ENCODE data around the gene POLRMT.
"Not testable (repeated sequence)": the region's sequence is repeated elsewhere in the genome, so short reads cannot be mapped to it uniquely, and the experiment has no call there.

POLRMT gene

GRCh38 chr19:640161-640558 is 6.8 kb upstream of the POLRMT start:
- no peak overlapping the region for H3K27ac Mint-ChIP-seq (ENCODE audit: low read depth)
- H3K4me1 Mint-ChIP-seq = peaks cover 20% of the 10 kb centered on the region
- ATAC-seq (replicated peaks; ENCODE audit: extremely low read depth, poor library complexity, severe bottlenecking) (no peak), DNase-seq (ENCODE audit: low spot score in 2 of 2) (no peak)
- H3K4me3 Mint-ChIP-seq = peak overlapping the region; percentile 29
- H3K36me3 Mint-ChIP-seq (ENCODE audit: insufficient read depth) = peaks cover 6% of the 10 kb centered on the region
- H3K9me3 Mint-ChIP-seq = no peaks in the 10 kb centered on the region
- H3K27me3 Mint-ChIP-seq = no peaks in the 10 kb centered on the region

DNA sequence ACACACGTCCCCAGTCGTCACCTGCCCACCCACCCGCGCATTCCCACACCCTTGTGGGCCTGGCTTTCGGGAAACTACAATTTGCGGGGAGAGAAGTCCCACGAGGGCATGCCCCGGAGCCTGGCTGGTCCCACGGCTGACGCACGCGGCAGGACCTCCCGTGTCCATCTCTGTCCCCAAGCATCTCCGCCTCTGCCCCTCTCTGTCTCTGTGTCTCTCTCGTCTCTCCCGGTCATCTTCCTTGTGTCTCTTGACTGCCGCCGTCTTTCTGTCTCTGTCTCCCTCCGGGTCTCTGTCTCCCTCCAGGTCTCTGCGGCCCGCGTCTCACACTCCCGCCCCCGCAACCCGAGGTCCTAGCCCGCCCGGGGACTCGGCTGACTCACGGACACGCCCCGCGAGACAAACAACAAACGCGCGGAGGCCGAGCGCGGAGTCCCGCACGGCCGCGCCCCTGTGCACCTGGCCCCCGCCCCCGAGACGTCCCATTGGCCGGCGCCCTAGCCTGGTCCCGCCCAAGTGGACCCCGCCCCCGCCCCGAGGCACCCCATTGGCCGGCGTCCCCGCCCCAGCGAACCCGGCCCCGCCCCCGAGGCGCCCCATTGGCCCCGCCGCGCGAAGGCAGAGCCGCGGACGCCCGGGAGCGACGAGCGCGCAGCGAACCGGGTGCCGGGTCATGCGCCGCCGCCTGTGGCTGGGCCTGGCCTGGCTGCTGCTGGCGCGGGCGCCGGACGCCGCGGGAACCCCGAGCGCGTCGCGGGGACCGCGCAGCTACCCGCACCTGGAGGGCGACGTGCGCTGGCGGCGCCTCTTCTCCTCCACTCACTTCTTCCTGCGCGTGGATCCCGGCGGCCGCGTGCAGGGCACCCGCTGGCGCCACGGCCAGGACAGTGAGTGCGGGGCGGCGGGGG is 6.2 kb upstream of the POLRMT start, which contains the start of gene FGF22:
Gene FGF22, plus strand, starts transcription at position 627 of the 908 bp plus-strand sequence. Its CDS starts 47 bp downstream, at position 674.
- Mint-ChIP-seq H3K4me1 (peaks cover 20% of the 10 kb centered on the region), H3K36me3 (ENCODE audit: insufficient read depth) (peaks cover 5% of the 10 kb centered on the region), H3K27me3 (no peaks in the 10 kb centered on the region), H3K9me3 (no peaks in the 10 kb centered on the region), H3K27ac (ENCODE audit: low read depth) (peak within 1 kb of the TSS; percentile 98), H3K4me3 (peak within 1 kb of the TSS; percentile 78)
- ATAC-seq (replicated peaks; ENCODE audit: extremely low read depth, poor library complexity, severe bottlenecking) (peak; percentile 95), DNase-seq (ENCODE audit: low spot score in 2 of 2) (peak; percentile 84 to 90)

DNA sequence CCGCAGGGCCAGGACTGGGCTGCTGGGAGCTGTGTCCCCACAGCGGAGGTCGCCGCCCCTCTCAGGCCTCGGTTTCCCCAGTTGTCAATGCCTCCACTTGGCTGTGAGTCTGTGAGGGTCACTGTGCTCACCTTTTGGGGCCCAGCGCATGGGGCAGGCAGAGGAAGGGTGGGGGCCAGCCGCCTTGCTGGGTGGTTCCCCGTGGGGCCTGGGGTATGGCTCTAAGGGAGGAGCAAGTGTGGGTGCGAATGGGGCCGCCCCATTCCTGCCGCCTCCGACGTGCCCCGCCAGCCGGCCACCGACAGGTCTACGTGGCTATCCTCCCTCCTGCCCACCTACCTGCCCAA is 5.5 kb upstream of the POLRMT start:
- DNase-seq (ENCODE audit: low spot score in 2 of 2) (no peak), ATAC-seq (replicated peaks; ENCODE audit: extremely low read depth, poor library complexity, severe bottlenecking) (no peak)
- Mint-ChIP-seq H3K36me3 (ENCODE audit: insufficient read depth) (peaks cover 5% of the 10 kb centered on the region), H3K4me3 (peak overlapping the region; percentile 78), H3K27me3 (no peaks in the 10 kb centered on the region), H3K27ac (ENCODE audit: low read depth) (peak overlapping the region; percentile 98), H3K4me1 (peaks cover 25% of the 10 kb centered on the region), H3K9me3 (no peaks in the 10 kb centered on the region)

DNA sequence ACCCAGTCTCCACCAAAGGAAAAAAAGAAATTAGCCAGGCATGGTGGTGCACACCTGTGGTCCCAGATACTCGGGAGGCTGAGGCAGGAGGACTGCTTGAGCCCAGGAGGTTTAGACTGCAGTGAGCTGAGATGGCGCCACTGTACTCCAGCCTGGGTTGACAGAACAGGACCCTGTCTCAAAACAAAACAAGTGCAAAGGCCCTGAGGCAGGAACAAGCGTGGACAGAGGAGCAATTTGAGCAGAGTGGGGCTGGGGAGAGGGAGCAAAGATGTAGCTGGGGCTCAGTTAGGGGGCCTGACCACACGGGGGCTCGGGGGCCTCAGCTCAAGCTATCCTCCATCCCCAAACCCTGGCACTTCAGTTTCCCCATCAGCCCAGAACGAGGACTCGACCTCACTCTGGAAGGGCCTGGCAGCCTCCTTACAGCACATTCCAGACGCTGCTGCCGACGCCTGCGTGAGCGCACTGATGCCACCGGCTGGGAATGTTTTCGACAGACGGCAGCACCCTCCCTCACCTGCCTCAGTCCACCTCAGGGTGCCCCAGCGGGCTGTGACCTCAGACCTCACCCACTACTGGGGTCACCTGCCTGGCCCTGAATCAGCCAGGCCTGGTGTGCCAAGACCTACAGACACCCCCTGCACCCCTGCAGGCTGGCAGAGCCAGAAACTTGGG is 1.8 kb upstream of the POLRMT start:
- peaks cover 44% of the 10 kb centered on the region for H3K4me1 Mint-ChIP-seq
- ATAC-seq (replicated peaks; ENCODE audit: extremely low read depth, poor library complexity, severe bottlenecking) (no peak), DNase-seq (ENCODE audit: low spot score in 2 of 2) (no peak)
- H3K4me3 Mint-ChIP-seq = peak overlapping the region; percentile 25
- H3K27ac Mint-ChIP-seq (ENCODE audit: low read depth) = no peak overlapping the region
- no peaks in the 10 kb centered on the region for H3K9me3 Mint-ChIP-seq
- peaks cover 26% of the 10 kb centered on the region for H3K36me3 Mint-ChIP-seq (ENCODE audit: insufficient read depth)
- no peaks in the 10 kb centered on the region for H3K27me3 Mint-ChIP-seq

DNA sequence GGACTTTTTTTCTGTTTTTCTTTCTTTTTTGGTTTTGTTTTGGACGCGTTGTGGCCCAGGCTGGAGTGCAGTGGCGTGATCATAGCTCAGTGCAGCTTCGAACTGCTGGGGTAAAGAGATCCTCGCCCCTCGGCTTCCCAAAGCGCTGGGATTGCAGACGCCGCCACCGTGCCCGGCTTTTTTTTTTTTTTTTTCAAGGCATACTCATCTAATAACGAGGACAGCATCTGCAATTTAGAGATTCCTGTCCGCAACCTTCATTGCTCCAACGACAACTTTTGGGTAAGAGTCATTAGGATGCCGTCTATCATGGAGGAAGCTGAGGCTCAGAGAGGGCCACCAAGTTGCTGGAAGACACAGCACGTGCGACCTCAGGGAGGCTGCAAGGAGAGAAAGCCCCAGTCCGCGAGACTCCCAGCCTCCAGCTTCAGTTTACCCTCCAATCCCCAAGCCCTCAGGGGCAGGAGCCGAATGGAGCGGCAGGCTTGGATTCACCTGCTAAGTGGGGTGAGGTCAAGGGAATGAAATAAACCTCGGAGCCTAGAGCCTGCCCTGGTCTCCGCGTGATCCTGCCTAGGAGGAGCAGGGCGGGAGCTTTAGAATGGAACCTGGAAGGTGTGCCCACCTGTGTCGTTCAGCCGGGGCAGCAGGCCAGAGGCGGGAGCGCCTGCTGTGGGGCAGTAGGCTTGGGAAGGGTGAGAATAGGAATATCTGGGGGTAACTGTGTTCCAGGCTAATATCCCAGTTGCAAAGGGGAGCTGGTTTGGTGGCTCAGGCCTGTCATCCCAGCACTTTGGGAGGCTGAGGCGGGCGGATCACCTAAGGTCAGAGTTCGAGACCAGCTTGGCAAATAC is 676 bp upstream of the POLRMT start:
- no peaks in the 10 kb centered on the region for H3K9me3 Mint-ChIP-seq
- no peak for ATAC-seq (replicated peaks; ENCODE audit: extremely low read depth, poor library complexity, severe bottlenecking)
- H3K4me3 Mint-ChIP-seq = peak overlapping the region; percentile 95
- H3K27ac Mint-ChIP-seq (ENCODE audit: low read depth) = peak overlapping the region; percentile 97
- no peak for DNase-seq (ENCODE audit: low spot score in 2 of 2)
- peaks cover 39% of the 10 kb centered on the region for H3K4me1 Mint-ChIP-seq
- no peaks in the 10 kb centered on the region for H3K27me3 Mint-ChIP-seq
- peaks cover 30% of the 10 kb centered on the region for H3K36me3 Mint-ChIP-seq (ENCODE audit: insufficient read depth)

DNA sequence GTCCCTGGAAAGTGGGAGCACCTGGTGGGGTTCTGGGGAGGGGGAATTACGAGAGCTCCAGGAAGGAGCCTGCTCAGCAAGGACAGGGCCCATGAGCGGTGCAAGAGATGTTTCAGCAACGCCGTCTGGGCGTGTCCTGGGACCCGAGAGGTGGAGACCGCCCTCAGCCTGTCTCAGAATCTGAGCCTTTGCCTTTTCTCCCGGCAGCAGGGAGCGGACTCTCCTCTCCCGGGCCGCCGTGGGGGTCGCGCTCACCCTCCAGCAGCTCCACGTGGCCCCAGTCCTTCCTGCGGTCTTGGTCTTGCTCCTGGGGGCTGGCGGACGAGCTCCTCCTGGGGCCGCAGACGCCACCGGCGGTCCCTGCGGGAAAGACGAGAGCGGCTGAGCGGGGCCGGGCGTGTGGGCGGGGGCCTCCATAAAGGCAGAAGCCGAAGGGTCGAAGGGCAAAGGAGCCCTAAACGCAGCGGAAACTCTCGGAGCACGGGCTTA is 714 bp downstream of the POLRMT start:
- DNase-seq (ENCODE audit: low spot score in 2 of 2) (no peak), ATAC-seq (replicated peaks; ENCODE audit: extremely low read depth, poor library complexity, severe bottlenecking) (no peak)
- Mint-ChIP-seq H3K36me3 (ENCODE audit: insufficient read depth) (peaks cover 38% of the 10 kb centered on the region), H3K4me3 (peak overlapping the region; percentile 95), H3K4me1 (peaks cover 43% of the 10 kb centered on the region), H3K9me3 (no peaks in the 10 kb centered on the region), H3K27me3 (no peaks in the 10 kb centered on the region), H3K27ac (ENCODE audit: low read depth) (peak overlapping the region; percentile 97)

- Mint-ChIP-seq H3K9me3 (no peaks in the 10 kb centered on the region), H3K27ac (ENCODE audit: low read depth) (no peak overlapping the region), H3K4me3 (no peak overlapping the region), H3K27me3 (no peaks in the 10 kb centered on the region), H3K36me3 (ENCODE audit: insufficient read depth) (peaks cover 45% of the 10 kb centered on the region), H3K4me1 (peaks cover 39% of the 10 kb centered on the region)
- DNase-seq (ENCODE audit: low spot score in 2 of 2) = no peak
- ATAC-seq (replicated peaks; ENCODE audit: extremely low read depth, poor library complexity, severe bottlenecking) = no peak
Measured at GRCh38 chr19:629961-630714, 3.2 kb downstream of the POLRMT start.

DNA sequence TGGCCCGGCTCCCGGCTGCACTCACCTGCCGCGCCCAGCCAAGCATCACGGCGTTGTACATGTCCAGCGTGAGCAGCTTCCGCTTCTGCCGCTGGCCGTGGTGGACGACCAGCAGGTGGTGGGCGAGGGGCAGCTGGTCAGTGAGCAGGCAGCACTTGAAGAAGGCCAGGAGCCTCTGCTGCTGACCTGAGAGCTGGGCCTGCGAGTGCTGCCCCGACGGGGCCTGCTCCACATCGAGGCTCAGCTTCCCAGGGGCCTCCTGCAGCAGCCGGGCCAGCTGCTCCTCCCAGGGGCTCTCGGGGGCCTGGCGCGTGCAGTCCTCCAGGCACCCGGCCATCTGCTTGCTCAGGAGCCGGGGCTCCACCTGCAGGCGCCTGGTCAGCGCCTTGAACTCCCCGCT is 3.8 kb downstream of the POLRMT start:
- not testable (repeated sequence) for H3K4me3 Mint-ChIP-seq; H3K27me3 Mint-ChIP-seq; H3K9me3 Mint-ChIP-seq; H3K27ac Mint-ChIP-seq (ENCODE audit: low read depth); ATAC-seq (replicated peaks; ENCODE audit: extremely low read depth, poor library complexity, severe bottlenecking); DNase-seq (ENCODE audit: low spot score in 2 of 2)
- peaks cover 45% of the 10 kb centered on the region for H3K36me3 Mint-ChIP-seq (ENCODE audit: insufficient read depth)
- H3K4me1 Mint-ChIP-seq = peaks cover 39% of the 10 kb centered on the region

- H3K4me3 Mint-ChIP-seq = no peak overlapping the region
- no peak for DNase-seq (ENCODE audit: low spot score in 2 of 2)
Measured at GRCh38 chr19:628168-628567, 5.2 kb downstream of the POLRMT start.

DNA sequence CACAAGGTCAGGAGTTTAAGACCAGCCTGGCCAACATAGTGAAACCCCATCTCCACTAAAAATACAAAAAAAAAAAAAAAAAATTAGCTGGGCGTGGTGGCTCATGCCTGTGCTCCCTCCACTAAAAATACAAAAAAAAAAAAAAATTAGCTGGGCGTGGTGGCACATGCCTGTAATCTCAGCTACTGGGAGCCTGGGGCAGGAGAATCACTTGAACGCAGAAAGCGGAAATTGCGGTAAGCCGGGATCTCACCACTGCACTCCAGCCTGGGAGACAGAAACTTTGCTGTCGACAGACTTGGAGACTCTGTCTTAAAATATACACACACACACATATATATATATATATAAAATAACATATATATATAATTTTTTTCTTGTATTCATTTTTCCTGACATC is 6.8 kb downstream of the POLRMT start:
- not testable (repeated sequence) for H3K4me3 Mint-ChIP-seq; H3K27ac Mint-ChIP-seq (ENCODE audit: low read depth); DNase-seq (ENCODE audit: low spot score in 2 of 2); ATAC-seq (replicated peaks; ENCODE audit: extremely low read depth, poor library complexity, severe bottlenecking); H3K27me3 Mint-ChIP-seq; H3K9me3 Mint-ChIP-seq
- peaks cover 31% of the 10 kb centered on the region for H3K36me3 Mint-ChIP-seq (ENCODE audit: insufficient read depth)
- H3K4me1 Mint-ChIP-seq = peaks cover 17% of the 10 kb centered on the region

More at GRCh38 chr19:628168-628567, 5.2 kb downstream of the POLRMT start:
- Mint-ChIP-seq H3K27ac (ENCODE audit: low read depth) (no peak overlapping the region), H3K36me3 (ENCODE audit: insufficient read depth) (peaks cover 39% of the 10 kb centered on the region), H3K27me3 (no peaks in the 10 kb centered on the region), H3K9me3 (no peaks in the 10 kb centered on the region), H3K4me1 (peaks cover 29% of the 10 kb centered on the region)
- no peak for ATAC-seq (replicated peaks; ENCODE audit: extremely low read depth, poor library complexity, severe bottlenecking)

- Mint-ChIP-seq H3K9me3 (no peaks in the 10 kb centered on the region), H3K4me3 (no peak overlapping the region), H3K4me1 (peaks cover 11% of the 10 kb centered on the region), H3K36me3 (ENCODE audit: insufficient read depth) (peaks cover 28% of the 10 kb centered on the region), H3K27me3 (no peaks in the 10 kb centered on the region), H3K27ac (ENCODE audit: low read depth) (no peak overlapping the region)
- DNase-seq (ENCODE audit: low spot score in 2 of 2) = no peak
- no peak for ATAC-seq (replicated peaks; ENCODE audit: extremely low read depth, poor library complexity, severe bottlenecking)
Measured at GRCh38 chr19:625257-625656, 8.1 kb downstream of the POLRMT start.

All from central memory CD8-positive, alpha-beta T cell (primary cell).